Measurements from ENCODE around the gene CHST6. TPM values are rescaled to one million over a fixed set of nuclear protein-coding genes. Genes with fewer than 3 reads are reported as not detected.
A peak's percentile ranks its signal among the peaks of the same experiment; 100 is the strongest.

The CHST6 gene
- total RNA-seq, 1 experiment from 2014 or later, result 20.8 TPM

- Histone ChIP-seq H2BK12ac (ENCODE audit: insufficient read length, low read depth, low read length) (peak within 1 kb of the TSS; percentile 92), H2BK20ac (ENCODE audit: low read depth, low read length, poor library complexity, severe bottlenecking) (peak within 1 kb of the TSS; percentile 32), H2BK5ac (ENCODE audit: insufficient read length, low read length) (peak within 1 kb of the TSS; percentile 88), H3K79me1 (ENCODE audit: insufficient read depth, low read depth, low read length, poor library complexity, severe bottlenecking) (peaks cover 4% of the 10 kb centered on the region), H3K9me3 (ENCODE audit: control insufficient read depth, low read depth, low read length) (no peaks in the 10 kb centered on the region), H2AFZ (ENCODE audit: low read length) (peak within 1 kb of the TSS; percentile 79), H3K4me1 (ENCODE audit: insufficient read depth, low read length) (no peaks in the 10 kb centered on the region; the same call in 1 of the 2 replicates), H3K79me2 (ENCODE audit: insufficient read depth, low read length) (peaks cover 7% of the 10 kb centered on the region; the same call in 1 of the 2 replicates), H4K20me1 (ENCODE audit: control insufficient read depth, insufficient read depth, insufficient read length) (no peaks in the 10 kb centered on the region), H4K5ac (ENCODE audit: insufficient read length, low read depth, low read length) (peak within 1 kb of the TSS; percentile 100), H3K14ac (ENCODE audit: insufficient read depth, low read length) (peak within 1 kb of the TSS; percentile 99), H2BK15ac (ENCODE audit: low read depth, low read length) (no peak within 1 kb of the TSS), H4K8ac (replicated peaks; ENCODE audit: insufficient read length, low read depth, low read length) (peak within 1 kb of the TSS; percentile 99), H3K56ac (ENCODE audit: insufficient read length, low read depth, low read length) (peak within 1 kb of the TSS; percentile 99), H2BK120ac (ENCODE audit: low read depth, low read length, poor library complexity, severe bottlenecking) (peak within 1 kb of the TSS; percentile 52), H3K27me3 (ENCODE audit: insufficient read depth, low read length) (no peaks in the 10 kb centered on the region), H3K18ac (ENCODE audit: insufficient read length, low read depth, low read length) (peak within 1 kb of the TSS; percentile 96), H3K27ac (ENCODE audit: insufficient read length, low read depth, low read length) (peak within 1 kb of the TSS; percentile 100), H2AK5ac (ENCODE audit: insufficient read length, low read length) (peak within 1 kb of the TSS; percentile 94), H3T11ph (ENCODE audit: low read length) (peak within 1 kb of the TSS; percentile 67), H3K23ac (ENCODE audit: insufficient read length, low read depth, low read length) (no peak within 1 kb of the TSS), H3K4me2 (ENCODE audit: insufficient read depth, insufficient read length, low read length) (peak within 1 kb of the TSS; percentile 100), H3K9ac (ENCODE audit: extremely low read depth, insufficient read length, low read length) (peak within 1 kb of the TSS; percentile 99), H3K23me2 (ENCODE audit: insufficient read length, low read depth, low read length, poor library complexity, severe bottlenecking) (peaks cover 18% of the 10 kb centered on the region), H3K4ac (ENCODE audit: low read depth, low read length) (peak within 1 kb of the TSS; percentile 51; the same call in 1 of the 2 replicates), H4K91ac (ENCODE audit: insufficient read length, low read depth, low read length) (peak within 1 kb of the TSS; percentile 65)
- H3K4me3 Mint-ChIP-seq, result peak within 1 kb of the TSS; percentile 69 to 95
- H3K27ac Mint-ChIP-seq, result peak within 1 kb of the TSS; percentile 78 to 98 (median 96)
- peaks cover 10 to 23% (median 19%) of the 10 kb centered on the region in 3 experiments for H3K36me3 Mint-ChIP-seq (ENCODE audit: insufficient read depth in 1 of 3, low read depth in 3 of 3)
- no peak for TF ChIP-seq CTCF (conservative IDR thresholded peaks at IDR 0.05)
- no CpG with 5 or more reads among the region's 85 CpGs for WGBS (ENCODE audit: extremely low coverage, insufficient read length, low lambda C conversion rate)
- peaks cover 17 to 18% of the 10 kb centered on the region in 2 experiments for H3K4me1 Mint-ChIP-seq
- H3K27me3 Mint-ChIP-seq (ENCODE audit: low read depth), result peaks cover 10% of the 10 kb centered on the region
- peaks cover 5 to 7% of the 10 kb centered on the region in 2 experiments; a peak in 4 of 5 replicates for H3K9me3 Mint-ChIP-seq
- peak; percentile 95 for DNase-seq
Observed at GRCh38 chr16:75432828-75433731, 62.2 kb downstream of the CHST6 start, which contains the start of gene CFDP1. Gene CFDP1 (minus strand): TSS chr16:75433503. CDS start chr16:75433352, 151 bp downstream.

Data from H9 (cell line).